Measurements from ENCODE around the gene UBE2H.

The UBE2H gene

GRCh38 chr7:129792721-129793120 is 160.0 kb downstream of the UBE2H start:
- no peak for TF ChIP-seq POLR2A (IDR thresholded peaks at IDR 0.05; ENCODE audit: extremely low read depth, insufficient read length)
- no peak for TF ChIP-seq CTCF (IDR thresholded peaks at IDR 0.05; ENCODE audit: low read depth, low read length)
- TF ChIP-seq, protein P1, sequence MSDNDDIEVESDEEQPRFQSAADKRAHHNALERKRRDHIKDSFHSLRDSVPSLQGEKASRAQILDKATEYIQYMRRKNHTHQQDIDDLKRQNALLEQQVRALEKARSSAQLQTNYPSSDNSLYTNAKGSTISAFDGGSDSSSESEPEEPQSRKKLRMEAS (IDR thresholded peaks at IDR 0.05; ENCODE audit: low read depth, low read length), result no peak
- TF ChIP-seq MYC (IDR thresholded peaks at IDR 0.05; ENCODE audit: low read depth, low read length), result no peak
- H3K4me3 ChIP-seq (ENCODE audit: low read depth, low read length), result no peak overlapping the region
- DNase-seq (ENCODE audit: low read depth), result no peak

- no peak overlapping the region for H3K4me3 ChIP-seq (ENCODE audit: low read depth, low read length)
- no peak for DNase-seq (ENCODE audit: low read depth)
- TF ChIP-seq MYC (IDR thresholded peaks at IDR 0.05; ENCODE audit: low read depth, low read length), result no peak
Observed at GRCh38 chr7:129790136-129790535, 162.6 kb downstream of the UBE2H start.

GRCh38 chr7:129789652-129790051 is 163.1 kb downstream of the UBE2H start:
- TF ChIP-seq, protein P1 (IDR thresholded peaks at IDR 0.05; ENCODE audit: low read depth, low read length), result no peak
- TF ChIP-seq MYC (IDR thresholded peaks at IDR 0.05; ENCODE audit: low read depth, low read length) (no peak), POLR2A (IDR thresholded peaks at IDR 0.05; ENCODE audit: extremely low read depth, insufficient read length) (no peak), CTCF (IDR thresholded peaks at IDR 0.05; ENCODE audit: low read depth, low read length) (no peak)
- no peak overlapping the region for H3K4me3 ChIP-seq (ENCODE audit: low read depth, low read length)
- DNase-seq (ENCODE audit: low read depth), result no peak

DNA sequence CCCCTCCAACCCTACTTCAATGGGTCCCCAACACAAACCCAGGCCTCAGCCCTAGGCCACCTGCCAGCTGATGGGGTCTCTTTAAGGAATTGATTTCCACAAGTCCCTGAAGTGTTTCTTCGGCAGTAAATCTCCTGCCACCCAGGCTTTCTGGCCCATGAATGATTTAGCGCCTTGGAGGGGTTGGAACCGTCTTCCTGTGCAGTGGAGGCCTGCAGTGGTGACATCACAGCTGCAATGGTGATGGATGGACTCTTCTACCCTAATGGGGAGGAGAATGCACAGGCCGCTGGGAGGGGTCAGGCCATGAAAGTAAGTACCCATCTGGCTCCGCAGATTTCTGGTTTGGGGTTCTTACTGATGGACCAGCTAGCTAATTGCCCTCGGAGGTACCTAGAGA is 163.8 kb downstream of the UBE2H start:
- TF ChIP-seq MYC (IDR thresholded peaks at IDR 0.05; ENCODE audit: low read depth, low read length) (no peak), POLR2A (IDR thresholded peaks at IDR 0.05; ENCODE audit: extremely low read depth, insufficient read length) (no peak), CTCF (IDR thresholded peaks at IDR 0.05; ENCODE audit: low read depth, low read length) (no peak)
- TF ChIP-seq, protein P1 (IDR thresholded peaks at IDR 0.05; ENCODE audit: low read depth, low read length), result no peak
- no peak overlapping the region for H3K4me3 ChIP-seq (ENCODE audit: low read depth, low read length)
- no peak for DNase-seq (ENCODE audit: low read depth)

DNA sequence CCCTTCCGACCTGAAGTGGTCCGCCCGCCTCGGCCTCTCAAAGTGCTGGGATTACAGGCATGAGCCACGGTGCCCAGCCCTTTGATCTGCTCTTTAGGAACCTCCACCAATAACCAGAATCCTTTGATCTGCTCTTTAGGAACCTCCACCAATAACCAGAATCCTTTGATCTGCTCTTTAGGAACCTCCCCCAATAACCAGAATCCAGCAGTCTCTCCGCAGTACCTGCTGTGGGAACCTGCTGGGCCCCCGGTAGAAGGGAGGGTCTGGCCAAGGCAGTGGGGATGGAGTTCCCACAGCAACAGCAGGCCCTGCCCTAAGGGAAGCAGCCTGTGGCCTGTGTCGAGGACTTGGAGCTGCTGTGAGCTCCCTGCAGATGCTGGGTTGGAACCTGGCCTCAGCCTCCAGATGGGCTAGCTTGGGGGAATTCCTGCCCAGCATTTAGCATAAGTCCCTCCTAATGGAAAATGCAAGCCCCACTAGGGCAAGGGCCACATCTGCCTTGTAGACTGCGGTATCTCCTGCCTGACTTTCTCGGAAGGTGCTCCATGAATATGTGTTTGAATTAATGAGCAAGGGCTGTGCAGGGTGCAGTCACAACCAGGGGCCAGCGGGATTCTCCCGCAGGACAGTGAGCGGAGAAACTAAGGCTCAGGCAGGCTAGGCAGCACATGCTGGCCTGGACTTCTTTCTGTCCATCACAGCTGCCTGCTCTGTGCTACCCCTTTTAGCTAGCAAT is 165.8 kb downstream of the UBE2H start:
- no peak overlapping the region for H3K4me3 ChIP-seq (ENCODE audit: low read depth, low read length)
- no peak for TF ChIP-seq POLR2A (IDR thresholded peaks at IDR 0.05; ENCODE audit: extremely low read depth, insufficient read length)
- TF ChIP-seq, protein P1 (IDR thresholded peaks at IDR 0.05; ENCODE audit: low read depth, low read length), result no peak
- TF ChIP-seq CTCF (IDR thresholded peaks at IDR 0.05; ENCODE audit: low read depth, low read length), result no peak
- TF ChIP-seq MYC (IDR thresholded peaks at IDR 0.05; ENCODE audit: low read depth, low read length), result no peak
- no peak for DNase-seq (ENCODE audit: low read depth)

DNA sequence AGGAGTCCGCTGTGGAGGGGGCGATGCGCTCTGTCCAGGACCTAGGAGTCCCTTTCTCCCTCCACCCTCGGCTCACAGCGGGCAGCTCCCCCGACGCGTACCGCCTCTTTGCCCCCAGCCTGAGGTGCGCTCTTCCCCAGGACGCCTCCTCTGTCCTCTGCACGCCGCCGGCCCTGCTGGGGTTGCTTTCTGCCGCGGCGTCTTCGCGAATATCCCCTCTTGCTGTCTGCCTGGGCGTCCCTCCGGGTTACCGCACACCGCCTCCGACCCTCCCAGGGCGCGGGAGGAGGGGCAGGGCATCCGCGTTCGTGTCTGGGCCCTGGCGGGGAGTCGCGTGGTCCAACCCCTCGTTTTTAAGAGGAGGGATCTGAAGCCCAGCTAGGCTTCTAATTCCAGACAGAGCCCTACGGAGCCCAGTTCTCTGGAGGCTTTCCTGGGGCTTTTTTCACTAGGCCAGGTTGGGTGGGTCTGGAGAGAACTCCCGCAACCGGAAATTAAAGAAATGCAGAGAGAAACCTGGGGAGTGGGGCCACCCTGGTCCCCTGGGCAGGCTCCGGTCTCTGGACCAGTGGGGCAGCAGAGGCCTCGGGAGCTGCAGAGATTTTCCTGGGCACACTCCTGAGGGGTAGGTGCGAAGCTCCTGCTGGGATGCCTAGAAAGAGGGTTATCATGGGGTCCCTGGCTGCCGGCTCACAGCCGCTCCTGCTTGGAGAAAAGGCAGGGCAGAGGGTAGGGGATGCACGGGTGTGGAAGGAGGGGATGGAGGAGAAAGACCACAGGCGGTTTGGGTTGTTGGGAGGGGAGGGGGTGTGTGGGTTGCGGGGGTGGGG is 166.9 kb downstream of the UBE2H start:
- DNase-seq (ENCODE audit: low read depth), result peak; percentile 62
- TF ChIP-seq CTCF (IDR thresholded peaks at IDR 0.05; ENCODE audit: low read depth, low read length), result no peak
- TF ChIP-seq MYC (IDR thresholded peaks at IDR 0.05; ENCODE audit: low read depth, low read length), result no peak
- TF ChIP-seq POLR2A (IDR thresholded peaks at IDR 0.05; ENCODE audit: extremely low read depth, insufficient read length), result no peak
- TF ChIP-seq, protein P1 (IDR thresholded peaks at IDR 0.05; ENCODE audit: low read depth, low read length), result no peak
- peak overlapping the region; percentile 45 for H3K4me3 ChIP-seq (ENCODE audit: low read depth, low read length)

All from NB4 (cell line).